Measurements from ENCODE around the gene OR10K2. TPM values are rescaled to one million over a fixed set of nuclear protein-coding genes. Genes with fewer than 3 reads are reported as not detected.
"Not testable (repeated sequence)": the region's sequence is repeated elsewhere in the genome, so short reads cannot be mapped to it uniquely, and the experiment has no call there.

The OR10K2 gene
- total RNA-seq, 1 donor from 2014 or later, result not detected

DNA sequence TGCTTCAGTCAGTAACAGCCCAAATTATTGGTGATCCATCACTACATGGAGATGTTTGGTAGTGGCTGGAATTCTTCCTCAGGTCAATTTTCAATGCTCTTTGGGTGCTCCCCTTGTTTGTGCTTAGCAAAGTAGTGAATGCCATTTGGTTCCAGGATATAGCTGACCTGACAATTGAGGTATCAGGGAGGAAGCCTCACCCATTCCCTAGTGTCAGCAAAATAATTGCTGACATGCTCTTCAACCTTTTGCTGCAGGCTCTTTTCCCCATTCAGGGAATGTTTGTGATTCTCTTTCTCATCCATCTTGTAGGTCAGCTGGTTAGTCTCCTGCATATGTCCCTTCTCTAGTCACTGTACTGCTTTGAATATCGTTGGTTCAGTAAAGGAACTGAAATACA, 28.5 kb upstream of the OR10K2 start:
- Histone ChIP-seq H3K36me3 (no peaks in the 10 kb centered on the region), H3K4me3 (no peak overlapping the region), H3K9me3 (no peaks in the 10 kb centered on the region), H3K27me3 (no peaks in the 10 kb centered on the region), H3K27ac (no peak overlapping the region), H3K4me1 (no peaks in the 10 kb centered on the region)
- intact Hi-C loops (cut with DNase I), result no loop called here
- no peak for DNase-seq (ENCODE audit: extremely low spot score in 2 of 2)
- TF ChIP-seq CTCF (IDR thresholded peaks at IDR 0.05) (no peak), POLR2AphosphoS5 (IDR thresholded peaks at IDR 0.05; ENCODE audit: insufficient read depth in 1 of 2, low read depth in 1 of 2) (no peak), POLR2A (IDR thresholded peaks at IDR 0.05) (no peak)

DNA sequence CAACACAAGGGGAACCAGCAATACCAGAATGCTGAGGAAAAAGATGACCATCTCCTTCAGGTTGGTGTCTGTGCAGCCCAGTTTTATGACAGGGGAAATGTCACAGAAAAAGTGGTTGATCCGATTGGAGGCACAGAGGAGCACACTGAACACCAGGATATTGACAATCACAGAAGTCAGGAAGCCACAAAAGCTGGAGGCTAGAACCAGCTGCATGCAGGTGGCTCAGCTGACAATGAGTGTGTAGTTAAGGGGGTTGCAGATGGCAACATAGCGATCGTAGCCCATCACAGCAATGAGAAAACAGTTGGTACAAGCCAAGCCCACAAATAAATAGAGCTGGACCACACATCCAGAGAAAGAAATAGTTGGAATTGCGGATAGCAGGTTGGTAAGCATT, 19.3 kb upstream of the OR10K2 start:
- TF ChIP-seq POLR2A (IDR thresholded peaks at IDR 0.05) (no peak), POLR2AphosphoS5 (IDR thresholded peaks at IDR 0.05; ENCODE audit: insufficient read depth in 1 of 2, low read depth in 1 of 2) (no peak), CTCF (IDR thresholded peaks at IDR 0.05) (no peak)
- Histone ChIP-seq H3K36me3 (no peaks in the 10 kb centered on the region), H3K9me3 (no peaks in the 10 kb centered on the region), H3K4me1 (no peaks in the 10 kb centered on the region), H3K4me3 (no peak overlapping the region), H3K27ac (no peak overlapping the region), H3K27me3 (no peaks in the 10 kb centered on the region)
- intact Hi-C loops (cut with DNase I), result no loop called here
- DNase-seq (ENCODE audit: extremely low spot score in 2 of 2), result no peak

GRCh38 chr1:158434741-158435140, 8.7 kb upstream of the OR10K2 start:
- Histone ChIP-seq H3K4me1 (no peaks in the 10 kb centered on the region), H3K27me3 (no peaks in the 10 kb centered on the region), H3K27ac (no peak overlapping the region), H3K4me3 (no peak overlapping the region), H3K36me3 (no peaks in the 10 kb centered on the region), H3K9me3 (no peaks in the 10 kb centered on the region)
- intact Hi-C loops (cut with DNase I), result no loop called here
- DNase-seq (ENCODE audit: extremely low spot score in 2 of 2), result no peak
- TF ChIP-seq CTCF (IDR thresholded peaks at IDR 0.05), result no peak
- TF ChIP-seq POLR2A (IDR thresholded peaks at IDR 0.05), result no peak
- TF ChIP-seq POLR2AphosphoS5 (IDR thresholded peaks at IDR 0.05; ENCODE audit: insufficient read depth in 1 of 2, low read depth in 1 of 2), result no peak

- H3K4me3 ChIP-seq; H3K36me3 ChIP-seq; H3K27ac ChIP-seq; H3K4me1 ChIP-seq; DNase-seq (ENCODE audit: extremely low spot score in 2 of 2); H3K27me3 ChIP-seq; H3K9me3 ChIP-seq; intact Hi-C loops (cut with DNase I): not testable (repeated sequence)
These were observed 4.1 kb upstream of the OR10K2 start for GRCh38 chr1:158430163-158430562.

DNA sequence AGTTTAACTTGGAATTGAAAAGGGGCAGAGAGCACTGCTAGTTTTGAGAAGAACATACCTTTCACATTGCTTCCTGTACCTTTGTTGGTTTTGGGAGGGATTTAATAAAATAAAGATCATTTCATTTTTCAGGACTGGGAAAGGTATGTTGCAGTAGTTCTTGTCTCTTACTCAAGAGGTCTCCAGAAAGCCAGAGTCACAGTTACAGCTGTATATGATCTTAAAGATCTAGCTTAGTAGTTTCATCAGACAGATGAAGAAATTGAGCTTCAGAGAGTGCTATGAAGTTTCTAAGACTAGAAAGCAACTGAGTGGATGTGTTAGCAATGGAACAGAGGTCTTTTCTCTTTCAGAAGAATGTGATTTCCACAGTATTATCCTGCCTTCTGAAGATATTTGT, 1.0 kb downstream of the OR10K2 start:
- Histone ChIP-seq H3K27ac (no peak overlapping the region), H3K27me3 (no peaks in the 10 kb centered on the region), H3K4me1 (no peaks in the 10 kb centered on the region), H3K4me3 (no peak overlapping the region), H3K9me3 (no peaks in the 10 kb centered on the region), H3K36me3 (no peaks in the 10 kb centered on the region)
- DNase-seq (ENCODE audit: extremely low spot score in 2 of 2), result no peak
- TF ChIP-seq POLR2AphosphoS5 (IDR thresholded peaks at IDR 0.05; ENCODE audit: insufficient read depth in 1 of 2, low read depth in 1 of 2), result no peak
- no peak for TF ChIP-seq CTCF (IDR thresholded peaks at IDR 0.05)
- no peak for TF ChIP-seq POLR2A (IDR thresholded peaks at IDR 0.05)
- intact Hi-C loops (cut with DNase I), result no loop called here

- no peak for DNase-seq (ENCODE audit: extremely low spot score in 2 of 2)
- intact Hi-C loops (cut with DNase I), result no loop called here
- TF ChIP-seq CTCF (IDR thresholded peaks at IDR 0.05), result no peak
- no peak for TF ChIP-seq POLR2AphosphoS5 (IDR thresholded peaks at IDR 0.05; ENCODE audit: insufficient read depth in 1 of 2, low read depth in 1 of 2)
- no peak for TF ChIP-seq POLR2A (IDR thresholded peaks at IDR 0.05)
- Histone ChIP-seq H3K36me3 (no peaks in the 10 kb centered on the region), H3K4me1 (no peaks in the 10 kb centered on the region), H3K27me3 (no peaks in the 10 kb centered on the region), H3K27ac (no peak overlapping the region), H3K9me3 (no peaks in the 10 kb centered on the region), H3K4me3 (no peak overlapping the region)
These were observed 3.8 kb downstream of the OR10K2 start for GRCh38 chr1:158422212-158422611.

All from vagina (tissue), 2 donors.